Measurements from ENCODE around the gene PLOD3. TPM values are rescaled to one million over a fixed set of nuclear protein-coding genes. Genes with fewer than 3 reads are reported as not detected.

PLOD3 gene
- total and polyA plus RNA-seq, 9 of the 15 experiments (the other 6 are each of a cell fraction or from before 2014, with no cell fraction given), result 2.8 to 101 (median 30.9) TPM

- CTCF ChIA-PET (ENCODE audit: low intra/inter-chr PET ratio), result no interaction called here
Observed at GRCh38 chr7:101211501-101211900, 5.9 kb downstream of the PLOD3 start.

GRCh38 chr7:101210143-101210542 is 7.2 kb downstream of the PLOD3 start:
- Histone ChIP-seq H3K79me2 (ENCODE audit: control insufficient read depth, insufficient read depth, low read length) (no peaks in the 10 kb centered on the region), H3K4me2 (ENCODE audit: insufficient read depth, low read length) (no peak overlapping the region), H3K9ac (ENCODE audit: insufficient read depth in 1 of 2, low read depth in 2 of 2, low read length in 2 of 2) (peak overlapping the region in 1 of 2 experiments; percentile 78; a peak in 2 of 4 replicates), H3K27me3 (ENCODE audit: control insufficient read depth in 2 of 2, insufficient read depth in 2 of 2, low read length in 2 of 2) (no peaks in the 10 kb centered on the region), H3K9me3 (replicated peaks; ENCODE audit: control insufficient read depth, insufficient read depth, low read depth, low read length) (no peaks in the 10 kb centered on the region), H3K27ac (ENCODE audit: extremely low read depth, low read depth, low read length) (no peak overlapping the region), H2AFZ (ENCODE audit: low read depth, low read length) (no peak overlapping the region), H3K4me1 (replicated peaks in 1 of 2; ENCODE audit: control insufficient read depth in 2 of 2, insufficient read depth in 2 of 2, low read length in 2 of 2) (peaks cover 0 to 30% of the 10 kb centered on the region in 2 experiments; a peak in 2 of 5 replicates), H3K4me3 (no peak overlapping the region), H3K9me1 (ENCODE audit: control insufficient read depth, insufficient read depth, low read length) (no peaks in the 10 kb centered on the region), H4K20me1 (replicated peaks; ENCODE audit: control insufficient read depth, insufficient read depth, low read length) (no peaks in the 10 kb centered on the region), H3K36me3 (ENCODE audit: control insufficient read depth, insufficient read depth, low read length) (peaks cover 72% of the 10 kb centered on the region; the same call in 2 of the 3 replicates)
- in situ Hi-C loops (cut with MboI) (no loop called here), intact Hi-C loops (cut with micrococcal nuclease) (no loop called here)
- ATAC-seq, result no peak
- WGBS (ENCODE audit: insufficient coverage, low coverage, missing lambda C conversion rate), result 93% methylated on average over 17 of the region's 19 CpGs
- POLR2A ChIA-PET, result interaction anchor here (0.7 kb wide), 1 partner anchor 12 kb away, joined by 3 read pairs; no protein-coding TSS in a partner anchor
- BruUV-seq (replicated peaks), result no TSS peak
- DNase-seq (ENCODE audit: extremely low read depth in 1 of 4, low spot score in 3 of 4), result no peak
- CTCF ChIA-PET (ENCODE audit: low intra/inter-chr PET ratio), result no interaction called here
- FAIRE-seq, result no peak
- no peak for TF ChIP-seq MTA3 (IDR thresholded peaks at IDR 0.05; ENCODE audit: borderline replicate concordance)
- no peak for TF ChIP-seq SFPQ (IDR thresholded peaks at IDR 0.05; ENCODE audit: low read depth, low read length)
- no peak for TF ChIP-seq TFE3 (CRISPR knock-in tag; IDR thresholded peaks at IDR 0.05)
- peak; percentile 30; the same call in 1 of the 2 replicates for TF ChIP-seq POLR2G (IDR thresholded peaks at IDR 0.05; ENCODE audit: low read depth, low read length)
- TF ChIP-seq ESRRB (CRISPR knock-in tag; IDR thresholded peaks at IDR 0.05; ENCODE audit: borderline replicate concordance), result no peak
- no peak for TF ChIP-seq ZNF444 (CRISPR knock-in tag; IDR thresholded peaks at IDR 0.05)
- no peak for TF ChIP-seq ZNF232 (CRISPR knock-in tag; IDR thresholded peaks at IDR 0.05)
- TF ChIP-seq ZNF766 (CRISPR knock-in tag; conservative IDR thresholded peaks at IDR 0.05), result no peak
- TF ChIP-seq RBFOX2 (IDR thresholded peaks at IDR 0.05; ENCODE audit: low read depth, low read length), result peak; percentile 36; the same call in 1 of the 2 replicates

More at GRCh38 chr7:101211501-101211900, 5.9 kb downstream of the PLOD3 start:
- DNase-seq (ENCODE audit: extremely low read depth in 1 of 4, low spot score in 3 of 4) (no peak), FAIRE-seq (no peak), ATAC-seq (no peak)
- no peak overlapping the region for H3K4me2 ChIP-seq (ENCODE audit: insufficient read depth, low read length)
- POLR2A ChIA-PET, result interaction anchor here (0.7 kb wide), 1 partner anchor 19 kb away, joined by 5 read pairs; no protein-coding TSS in a partner anchor
- no peaks in the 10 kb centered on the region for H3K9me3 ChIP-seq (replicated peaks; ENCODE audit: control insufficient read depth, insufficient read depth, low read depth, low read length)
- no peaks in the 10 kb centered on the region for H4K20me1 ChIP-seq (replicated peaks; ENCODE audit: control insufficient read depth, insufficient read depth, low read length)
- peaks cover 75% of the 10 kb centered on the region; the same call in 2 of the 3 replicates for H3K36me3 ChIP-seq (ENCODE audit: control insufficient read depth, insufficient read depth, low read length)
- TF ChIP-seq RBFOX2 (IDR thresholded peaks at IDR 0.05; ENCODE audit: low read depth, low read length) (peak; percentile 34; the same call in 1 of the 2 replicates), ZNF780A (CRISPR knock-in tag; IDR thresholded peaks at IDR 0.05) (no peak)
- 96% methylated on average over 20 of the region's 24 CpGs for WGBS (ENCODE audit: insufficient coverage, low coverage, missing lambda C conversion rate)
- intact Hi-C loops (cut with micrococcal nuclease) (no loop called here), in situ Hi-C loops (cut with MboI) (no loop called here)
- H3K79me2 ChIP-seq (ENCODE audit: control insufficient read depth, insufficient read depth, low read length), result peaks cover 8% of the 10 kb centered on the region
- H2AFZ ChIP-seq (ENCODE audit: low read depth, low read length), result no peak overlapping the region
- H3K27ac ChIP-seq (ENCODE audit: extremely low read depth, low read depth, low read length), result no peak overlapping the region
- H3K9me1 ChIP-seq (ENCODE audit: control insufficient read depth, insufficient read depth, low read length), result no peaks in the 10 kb centered on the region
- no peaks in the 10 kb centered on the region for H3K27me3 ChIP-seq (ENCODE audit: control insufficient read depth in 2 of 2, insufficient read depth in 2 of 2, low read length in 2 of 2)
- no peak overlapping the region for H3K4me3 ChIP-seq
- BruUV-seq (replicated peaks), result no TSS peak
- H3K4me1 ChIP-seq (replicated peaks in 1 of 2; ENCODE audit: control insufficient read depth in 2 of 2, insufficient read depth in 2 of 2, low read length in 2 of 2), result peaks cover 6 to 35% of the 10 kb centered on the region in 2 experiments
- peak overlapping the region in 1 of 2 experiments; percentile 9; a peak in 2 of 4 replicates for H3K9ac ChIP-seq (ENCODE audit: insufficient read depth in 1 of 2, low read depth in 2 of 2, low read length in 2 of 2)

All from K562 (cell line).